ENCODE data around the gene CSAD. TPM values are rescaled to one million over a fixed set of nuclear protein-coding genes. Genes with fewer than 3 reads are reported as not detected.
A peak's percentile ranks its signal among the peaks of the same experiment; 100 is the strongest.

Gene CSAD
- total RNA-seq, 2 experiments from 2014 or later: 25.8 to 26.9 TPM

GRCh38 chr12:53208877-53209463, 28.2 kb upstream of the CSAD start:
- peak overlapping the region; percentile 37; the same call in 1 of the 2 replicates for H2AFZ ChIP-seq (ENCODE audit: low read length)
- POLR2A ChIA-PET: interaction anchor here (0.7 to 4.6 kb wide), 12 partner anchors 10 to 115 kb away, joined by 3 to 43 read pairs (median 4); partner anchors contain the start of genes AAAS, ESPL1 and PFDN5
- H3K9me3 ChIP-seq (ENCODE audit: low read length): no peaks in the 10 kb centered on the region
- BruUV-seq (replicated peaks): no TSS peak
- H3K4me1 ChIP-seq (ENCODE audit: insufficient read depth, low read length, poor library complexity, severe bottlenecking): peaks cover 74% of the 10 kb centered on the region
- no peaks in the 10 kb centered on the region for H3K9me2 ChIP-seq (ENCODE audit: insufficient read depth, low read length)
- peaks cover 38% of the 10 kb centered on the region for H3K79me2 ChIP-seq (ENCODE audit: insufficient read depth, low read depth, low read length)
- peak; percentile 51 for DNase-seq (ENCODE audit: low spot score)
- H3K4me2 ChIP-seq (ENCODE audit: low read length): peak overlapping the region; percentile 78
- peak overlapping the region; percentile 50 for H3K4me3 ChIP-seq (ENCODE audit: low read depth, low read length, poor library complexity, severe bottlenecking)
- no peaks in the 10 kb centered on the region for H4K20me1 ChIP-seq (ENCODE audit: insufficient read depth, low read length)
- intact Hi-C loops (cut with micrococcal nuclease; ENCODE audit: unreplicated experiment): loop anchor here (1.0 to 10.0 kb wide), 3 partner anchors 59 to 543 kb away; partner anchors contain the start of genes CISTR, ESPL1, NPFF and TARBP2
- peaks cover 13% of the 10 kb centered on the region; the same call in 1 of the 2 replicates for H3K36me3 ChIP-seq (ENCODE audit: insufficient read depth, low read length)
- no peak for TF ChIP-seq EZH2phosphoT487 (IDR thresholded peaks at IDR 0.05; ENCODE audit: borderline replicate concordance, low read depth, low read length)
- no peak for TF ChIP-seq CTCF (conservative IDR thresholded peaks at IDR 0.05; ENCODE audit: low read length)
- H3K27ac ChIP-seq (ENCODE audit: low read depth, low read length, poor library complexity, severe bottlenecking): peak overlapping the region; percentile 67
- CTCF ChIA-PET (ENCODE audit: unreplicated experiment): interaction anchor here (1.0 to 1.5 kb wide), 3 partner anchors 10 to 58 kb away, joined by 3 to 6 read pairs (median 5); no protein-coding TSS in a partner anchor

GRCh38 chr12:53208435-53208834, 27.7 kb upstream of the CSAD start:
- H2AFZ ChIP-seq (ENCODE audit: low read length): peak overlapping the region; percentile 37; the same call in 1 of the 2 replicates

More at GRCh38 chr12:53208435-53208834, 27.7 kb upstream of the CSAD start:
- DNase-seq (ENCODE audit: low spot score): no peak
- H3K36me3 ChIP-seq (ENCODE audit: insufficient read depth, low read length): peaks cover 18% of the 10 kb centered on the region; the same call in 1 of the 2 replicates
- POLR2A ChIA-PET: interaction anchor here (0.7 to 4.6 kb wide), 13 partner anchors 9 to 171 kb away, joined by 3 to 43 read pairs (median 5); partner anchors contain the start of genes AAAS, ESPL1, PFDN5 and SP1
- no TSS peak for BruUV-seq (replicated peaks)
- peak overlapping the region; percentile 67 for H3K27ac ChIP-seq (ENCODE audit: low read depth, low read length, poor library complexity, severe bottlenecking)
- CTCF ChIA-PET (ENCODE audit: unreplicated experiment): interaction anchor here (0.6 to 1.5 kb wide), 3 partner anchors 49 to 202 kb away, joined by 3 to 6 read pairs (median 5); partner anchors contain the start of gene EIF4B
- peaks cover 74% of the 10 kb centered on the region for H3K4me1 ChIP-seq (ENCODE audit: insufficient read depth, low read length, poor library complexity, severe bottlenecking)
- intact Hi-C loops (cut with micrococcal nuclease; ENCODE audit: unreplicated experiment): loop anchor here (5.0 to 10.0 kb wide), 2 partner anchors 296 to 544 kb away; partner anchors contain the start of genes CISTR, NPFF and TARBP2
- H3K79me2 ChIP-seq (ENCODE audit: insufficient read depth, low read depth, low read length): peaks cover 43% of the 10 kb centered on the region
- no peaks in the 10 kb centered on the region for H3K9me2 ChIP-seq (ENCODE audit: insufficient read depth, low read length)
- TF ChIP-seq EZH2phosphoT487 (IDR thresholded peaks at IDR 0.05; ENCODE audit: borderline replicate concordance, low read depth, low read length) (no peak), CTCF (conservative IDR thresholded peaks at IDR 0.05; ENCODE audit: low read length) (no peak)
- H3K4me2 ChIP-seq (ENCODE audit: low read length): peak overlapping the region; percentile 78
- no peaks in the 10 kb centered on the region for H4K20me1 ChIP-seq (ENCODE audit: insufficient read depth, low read length)
- H3K9me3 ChIP-seq (ENCODE audit: low read length): no peaks in the 10 kb centered on the region
- H3K4me3 ChIP-seq (ENCODE audit: low read depth, low read length, poor library complexity, severe bottlenecking): peak overlapping the region; percentile 50

Data from OCI-LY7 (cell line).